Colon (tissue), 2 donors: ENCODE data around the gene KDM4C.
"Not testable (repeated sequence)": the region's sequence is repeated elsewhere in the genome, so short reads cannot be mapped to it uniquely, and the experiment has no call there.

Source experiments
- FAIRE-seq: peaks from 2 replicates; lab custom pipeline; 2012; peaks lifted over from hg19 to GRCh38; lab: Jason Lieb, UNC
- donor health status: control.
- donor health status: control.

Gene KDM4C

GRCh38 chr9:6807669-6808068, 49.9 kb downstream of the KDM4C start:
- not testable (repeated sequence) for FAIRE-seq

GRCh38 chr9:6811436-6811835, 53.7 kb downstream of the KDM4C start:
- FAIRE-seq: no peak

GRCh38 chr9:6816581-6816980, 58.8 kb downstream of the KDM4C start:
- FAIRE-seq: no peak

GRCh38 chr9:6818292-6818922, 60.6 kb downstream of the KDM4C start:
- FAIRE-seq: no peak

- no peak for FAIRE-seq
Measured at GRCh38 chr9:6819112-6819511, 61.3 kb downstream of the KDM4C start.

GRCh38 chr9:6819529-6819928, 61.8 kb downstream of the KDM4C start:
- FAIRE-seq: no peak

GRCh38 chr9:6822696-6823095, 64.9 kb downstream of the KDM4C start:
- FAIRE-seq: no peak

- no peak for FAIRE-seq
Measured at GRCh38 chr9:6827439-6828145, 69.8 kb downstream of the KDM4C start.

- FAIRE-seq: no peak
Measured at GRCh38 chr9:6829027-6829426, 71.3 kb downstream of the KDM4C start.

- no peak for FAIRE-seq
Measured at GRCh38 chr9:6829536-6829935, 71.8 kb downstream of the KDM4C start.

- no peak for FAIRE-seq
Measured at GRCh38 chr9:6833518-6834192, 75.9 kb downstream of the KDM4C start.

- no peak for FAIRE-seq
Measured at GRCh38 chr9:6834306-6834705, 76.5 kb downstream of the KDM4C start.

- no peak for FAIRE-seq
Measured at GRCh38 chr9:6838158-6838557, 80.4 kb downstream of the KDM4C start.

GRCh38 chr9:6842584-6842947, 84.8 kb downstream of the KDM4C start:
- FAIRE-seq: no peak

GRCh38 chr9:6843742-6844141, 86.0 kb downstream of the KDM4C start:
- FAIRE-seq: no peak

- FAIRE-seq: no peak
Measured at GRCh38 chr9:6844267-6844666, 86.5 kb downstream of the KDM4C start.

- no peak for FAIRE-seq
Measured at GRCh38 chr9:6845128-6845826, 87.5 kb downstream of the KDM4C start.

- no peak for FAIRE-seq
Measured at GRCh38 chr9:6845880-6846279, 88.1 kb downstream of the KDM4C start.

GRCh38 chr9:6852243-6852963, 94.6 kb downstream of the KDM4C start:
- no peak for FAIRE-seq

GRCh38 chr9:6855860-6856259, 98.1 kb downstream of the KDM4C start:
- no peak for FAIRE-seq

GRCh38 chr9:6864102-6864501, 106.3 kb downstream of the KDM4C start:
- no peak for FAIRE-seq
